SK-N-MC (cell line): ENCODE measurements around the gene SHROOM2.
"Not testable (repeated sequence)": the region's sequence is repeated elsewhere in the genome, so short reads cannot be mapped to it uniquely, and the experiment has no call there.

Source experiments
- DNase-seq: peaks from one replicate; pipeline ENCODE4 v3.0.0-alpha.2; 2011; ENCODE audit warnings: low read depth, low spot score
- H3K27ac ChIP-seq: fragments of 200-600 bp; sonication (generic); 2 replicates; pipeline ENCODE4 v1.5.1; 2016; ENCODE audit warnings: mixed run types
- H3K36me3 ChIP-seq: fragments of 200-600 bp; sonication (generic); 2 replicates; pipeline ENCODE4 v1.6.1; 2017; ENCODE audit warnings: antibody characterized with exemption, low read length, mixed read lengths; ENCODE audit not compliant: insufficient read depth
- H3K4me3 ChIP-seq: fragments of 200-600 bp; sonication (generic); 2 replicates; pipeline ENCODE4 v1.5.1; 2016
- H3K9ac ChIP-seq: fragments of 200-600 bp; sonication (generic); 2 replicates; pipeline ENCODE4 v1.8.0; 2017; ENCODE audit warnings: mixed run types, mixed read lengths; ENCODE audit not compliant: insufficient read length
- H3K9me3 ChIP-seq: fragments of 200-600 bp; sonication (generic); 2 replicates; pipeline ENCODE4 v1.6.1; 2017; ENCODE audit warnings: low read depth, mild to moderate bottlenecking, antibody characterized with exemption, low read length, moderate library complexity, mixed read lengths
- EZH2 ChIP-seq: fragments of 200-600 bp; sonication (generic); IDR thresholded peaks from one replicate; pipeline ENCODE4 v1.6.1; 2017; ENCODE audit warnings: antibody characterized with exemption
- FOXP2 ChIP-seq: optimal IDR thresholded peaks from 2 replicates; pipeline ENCODE3; 2011; ENCODE audit warnings: mild to moderate bottlenecking, moderate library complexity; ENCODE audit not compliant: insufficient read depth; ENCODE audit errors: extremely low read length, control extremely low read depth
- POLR2AphosphoS5 ChIP-seq: IDR thresholded peaks from 2 replicates; pipeline ENCODE4 v1.6.1; 2012; ENCODE audit warnings: mild to moderate bottlenecking, low read depth, low read length, borderline replicate concordance

Gene SHROOM2

DNA sequence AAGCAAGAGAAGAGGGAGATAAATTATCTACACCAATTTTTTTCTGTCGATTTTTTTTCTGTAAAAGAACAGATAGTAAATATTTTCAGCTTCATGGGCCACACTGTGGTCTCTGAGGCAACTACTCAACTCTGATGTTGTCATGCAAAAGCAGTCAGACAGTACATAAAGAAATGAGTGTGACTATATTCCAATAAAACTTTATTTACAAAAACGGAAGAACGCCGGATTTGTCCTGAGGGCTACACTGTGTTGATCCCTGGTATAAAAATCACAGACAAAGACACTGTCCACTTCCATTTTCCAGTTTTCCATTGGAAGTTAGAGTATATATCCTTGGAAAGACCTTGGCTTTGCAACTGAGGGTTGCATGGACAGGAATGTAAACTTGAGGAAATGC, 38.6 kb upstream of the SHROOM2 start:
- no peak overlapping the region for H3K9ac ChIP-seq
- DNase-seq = no peak
- no peak overlapping the region for H3K27ac ChIP-seq
- no peak overlapping the region for H3K4me3 ChIP-seq
- no peaks in the 10 kb centered on the region for H3K9me3 ChIP-seq
- no peaks in the 10 kb centered on the region for H3K36me3 ChIP-seq
- TF ChIP-seq POLR2AphosphoS5 (no peak), EZH2 (no peak), FOXP2 (no peak)

DNA sequence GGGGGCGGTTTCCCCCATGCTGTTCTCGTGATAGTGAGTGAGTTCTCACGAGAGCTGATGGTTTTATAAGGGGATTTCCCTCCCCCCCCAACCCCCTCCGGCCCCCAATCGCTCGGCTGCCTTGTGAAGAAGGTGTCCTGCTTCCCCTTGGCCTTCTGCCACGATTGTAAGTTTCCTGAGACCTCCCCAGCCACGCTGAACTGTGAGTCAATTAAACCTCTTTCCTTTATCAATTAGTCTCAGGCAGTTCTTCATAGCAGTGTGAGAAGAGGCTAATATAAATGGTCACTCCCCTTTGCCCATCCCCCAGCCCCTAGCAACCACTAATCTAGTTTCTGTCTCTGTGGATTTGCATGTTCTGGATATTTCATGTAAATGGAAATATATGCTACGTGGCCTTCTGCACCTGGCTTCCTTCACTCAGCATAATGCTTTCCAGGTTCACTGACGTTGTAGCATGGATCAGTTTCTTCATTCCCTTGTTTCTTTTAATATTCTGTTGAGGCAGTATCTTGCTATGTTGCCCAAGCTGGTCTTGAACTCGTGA, 37.0 kb upstream of the SHROOM2 start:
- TF ChIP-seq FOXP2 (no peak), EZH2 (no peak), POLR2AphosphoS5 (no peak)
- Histone ChIP-seq H3K9ac (no peak overlapping the region), H3K4me3 (no peak overlapping the region), H3K9me3 (no peaks in the 10 kb centered on the region), H3K36me3 (no peaks in the 10 kb centered on the region), H3K27ac (no peak overlapping the region)
- DNase-seq = no peak

DNA sequence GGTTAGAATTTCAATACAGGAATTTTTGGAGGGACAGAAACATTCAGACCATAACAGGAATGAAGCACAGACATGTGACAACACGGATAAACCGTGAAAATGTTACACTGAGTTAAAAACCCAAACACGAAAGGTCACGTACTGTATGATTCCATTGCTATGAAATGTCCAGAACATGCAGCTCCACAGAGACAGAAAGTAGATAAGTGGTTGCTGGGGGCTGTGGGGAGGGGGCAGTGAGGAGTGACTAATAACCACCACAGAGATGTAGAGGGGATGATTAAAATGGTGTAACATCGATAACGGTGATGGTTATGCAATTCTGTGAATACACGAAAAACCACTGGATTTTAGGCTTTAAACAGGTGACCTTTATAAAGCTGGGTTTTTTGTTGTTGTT, 28.9 kb upstream of the SHROOM2 start:
- no peak overlapping the region for H3K27ac ChIP-seq
- no peak for DNase-seq
- H3K9ac ChIP-seq = no peak overlapping the region
- no peak overlapping the region for H3K4me3 ChIP-seq
- TF ChIP-seq EZH2 (no peak), FOXP2 (no peak), POLR2AphosphoS5 (no peak)
- H3K36me3 ChIP-seq = no peaks in the 10 kb centered on the region
- no peaks in the 10 kb centered on the region for H3K9me3 ChIP-seq

DNA sequence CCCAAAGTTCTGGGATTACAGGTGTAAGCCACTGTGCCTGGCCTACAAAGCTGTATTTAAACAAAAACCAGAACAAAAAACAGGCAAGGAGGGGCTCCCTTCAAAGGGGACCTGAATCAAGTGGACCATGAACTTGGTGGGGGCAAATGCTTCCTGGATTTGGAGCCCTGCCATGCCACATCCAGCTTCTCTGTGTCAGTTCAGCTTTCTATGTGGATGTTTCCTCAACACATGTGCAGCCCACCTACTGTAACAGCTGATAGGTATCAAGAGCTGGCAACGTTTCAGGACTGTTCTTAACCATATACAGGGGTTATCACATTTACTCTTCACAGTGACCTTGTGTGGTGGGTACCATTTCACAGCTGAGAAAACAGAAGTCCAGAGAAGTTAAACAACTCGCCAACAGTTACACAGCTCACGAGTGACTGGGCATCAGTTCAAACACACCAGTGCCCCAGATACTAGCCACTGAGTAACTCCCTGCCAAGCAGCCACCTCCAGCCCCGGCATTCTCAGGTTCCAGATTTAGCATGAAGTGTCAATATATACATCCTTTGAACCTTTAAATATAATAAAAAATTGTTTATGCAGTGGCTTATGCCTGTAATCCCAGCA, 28.1 kb upstream of the SHROOM2 start:
- H3K27ac ChIP-seq = no peak overlapping the region
- H3K9me3 ChIP-seq = no peaks in the 10 kb centered on the region
- TF ChIP-seq EZH2 = no peak
- TF ChIP-seq FOXP2 = no peak
- no peak for TF ChIP-seq POLR2AphosphoS5
- no peaks in the 10 kb centered on the region for H3K36me3 ChIP-seq
- no peak overlapping the region for H3K4me3 ChIP-seq
- H3K9ac ChIP-seq = no peak overlapping the region
- DNase-seq = no peak

DNA sequence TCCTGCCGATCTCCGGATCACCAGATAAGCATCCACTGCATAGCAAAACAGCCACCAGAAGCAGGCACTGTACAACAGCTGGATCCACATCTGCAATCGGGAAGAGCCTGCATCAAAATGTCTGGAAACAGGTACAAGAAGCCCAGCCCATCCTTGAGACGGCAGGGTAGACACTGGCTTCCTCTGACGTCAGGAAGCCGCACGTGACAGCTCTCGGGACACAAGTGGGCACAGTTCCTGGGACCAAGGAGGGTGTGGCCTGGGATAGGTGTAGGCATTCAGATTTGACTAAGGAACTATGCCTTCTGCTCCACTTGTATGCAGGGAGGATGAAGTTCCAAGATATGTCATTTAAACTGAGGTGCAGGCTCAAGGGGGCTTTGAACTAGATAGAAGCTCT, 26.9 kb upstream of the SHROOM2 start:
- Histone ChIP-seq H3K27ac (no peak overlapping the region), H3K9ac (no peak overlapping the region), H3K9me3 (no peaks in the 10 kb centered on the region), H3K4me3 (no peak overlapping the region), H3K36me3 (no peaks in the 10 kb centered on the region)
- TF ChIP-seq FOXP2 (no peak), POLR2AphosphoS5 (no peak), EZH2 (no peak)
- DNase-seq = no peak

DNA sequence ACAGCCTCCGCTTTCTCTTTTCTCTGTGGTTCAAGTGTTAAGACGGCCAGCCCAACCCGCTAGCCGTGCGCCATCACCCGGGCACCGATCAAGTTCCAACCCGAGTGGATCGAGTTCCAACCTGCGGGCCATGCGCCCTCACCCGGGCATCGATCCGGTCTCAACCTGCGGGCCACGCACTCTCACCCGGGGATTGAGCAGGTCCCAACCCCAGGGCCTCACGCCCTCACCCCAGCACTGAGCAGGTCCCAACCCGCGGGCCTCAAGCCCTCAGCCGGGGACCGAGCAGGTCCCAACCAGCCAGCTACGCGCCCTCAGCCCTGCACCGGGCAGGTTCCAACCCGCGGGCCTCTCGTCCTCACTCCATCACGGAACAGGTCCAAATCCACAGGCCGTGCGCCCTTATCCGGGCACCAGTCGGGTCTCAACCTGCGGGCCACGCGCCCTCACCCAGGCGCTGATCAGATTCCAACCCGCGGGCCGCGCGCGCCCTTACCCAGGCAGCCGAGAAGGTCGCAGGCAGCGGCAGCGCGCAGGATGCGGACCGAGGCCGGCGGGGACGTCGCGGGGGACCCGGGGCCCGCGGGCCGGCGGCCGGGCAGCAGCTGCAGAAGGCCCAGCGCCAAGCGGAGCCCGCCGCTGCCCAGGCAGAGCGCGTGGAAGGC, 21.0 kb upstream of the SHROOM2 start:
- Histone ChIP-seq H3K9me3 (no peaks in the 10 kb centered on the region), H3K27ac (no peak overlapping the region), H3K9ac (no peak overlapping the region), H3K4me3 (no peak overlapping the region), H3K36me3 (no peaks in the 10 kb centered on the region)
- TF ChIP-seq POLR2AphosphoS5 (no peak), FOXP2 (no peak), EZH2 (no peak)
- no peak for DNase-seq

DNA sequence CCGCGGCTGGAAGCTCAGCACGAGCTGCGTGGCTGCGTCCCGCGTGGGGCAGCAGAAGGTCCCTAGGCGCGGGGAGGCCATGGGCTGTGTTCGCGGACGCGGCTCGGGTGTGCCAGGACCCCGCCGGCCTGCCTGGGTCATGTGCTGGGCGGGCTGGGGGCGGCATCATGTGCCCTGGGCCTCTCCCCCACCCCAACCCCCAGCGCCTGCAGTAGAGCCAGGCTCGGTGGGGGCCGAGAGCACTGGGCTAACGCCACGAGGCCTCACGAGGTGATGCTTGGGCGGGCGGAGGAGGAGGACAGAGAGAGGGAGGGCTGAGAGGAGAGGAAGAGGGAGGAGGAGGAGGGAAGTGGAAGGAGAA, 20.5 kb upstream of the SHROOM2 start, which contains the start of gene GPR143:
Gene GPR143 (minus strand): TSS at position 111 of the 361 bp plus-strand sequence. CDS start 30 bp downstream, at position 81.
- Histone ChIP-seq H3K9me3 (no peaks in the 10 kb centered on the region), H3K27ac (no peak within 1 kb of the TSS), H3K36me3 (no peaks in the 10 kb centered on the region), H3K9ac (no peak within 1 kb of the TSS), H3K4me3 (no peak within 1 kb of the TSS)
- no peak for DNase-seq
- TF ChIP-seq FOXP2 (no peak), POLR2AphosphoS5 (no peak), EZH2 (no peak)

DNA sequence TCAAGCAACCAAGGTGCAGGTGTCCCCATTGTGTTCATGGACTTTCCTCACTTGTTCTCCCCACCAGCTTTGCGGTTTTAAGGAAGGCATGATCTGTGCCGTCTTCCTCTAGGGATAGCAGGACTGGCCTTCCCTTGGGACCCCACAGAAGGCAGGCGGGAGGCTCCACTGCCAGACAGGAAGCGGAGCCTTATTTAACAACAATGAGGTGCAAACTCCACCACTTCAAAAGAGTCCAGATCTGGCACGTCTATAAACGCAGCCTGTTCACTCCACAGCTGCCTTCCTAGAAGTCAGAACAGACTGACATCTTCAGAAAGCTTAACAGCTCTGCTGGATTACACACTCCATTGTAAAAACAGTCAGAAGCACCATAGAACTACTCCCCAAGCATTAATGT, 18.9 kb upstream of the SHROOM2 start:
- H3K27ac ChIP-seq = no peak overlapping the region
- no peak for DNase-seq
- H3K4me3 ChIP-seq = no peak overlapping the region
- no peaks in the 10 kb centered on the region for H3K9me3 ChIP-seq
- no peak overlapping the region for H3K9ac ChIP-seq
- TF ChIP-seq FOXP2 = no peak
- no peak for TF ChIP-seq EZH2
- no peak for TF ChIP-seq POLR2AphosphoS5
- H3K36me3 ChIP-seq = no peaks in the 10 kb centered on the region

DNA sequence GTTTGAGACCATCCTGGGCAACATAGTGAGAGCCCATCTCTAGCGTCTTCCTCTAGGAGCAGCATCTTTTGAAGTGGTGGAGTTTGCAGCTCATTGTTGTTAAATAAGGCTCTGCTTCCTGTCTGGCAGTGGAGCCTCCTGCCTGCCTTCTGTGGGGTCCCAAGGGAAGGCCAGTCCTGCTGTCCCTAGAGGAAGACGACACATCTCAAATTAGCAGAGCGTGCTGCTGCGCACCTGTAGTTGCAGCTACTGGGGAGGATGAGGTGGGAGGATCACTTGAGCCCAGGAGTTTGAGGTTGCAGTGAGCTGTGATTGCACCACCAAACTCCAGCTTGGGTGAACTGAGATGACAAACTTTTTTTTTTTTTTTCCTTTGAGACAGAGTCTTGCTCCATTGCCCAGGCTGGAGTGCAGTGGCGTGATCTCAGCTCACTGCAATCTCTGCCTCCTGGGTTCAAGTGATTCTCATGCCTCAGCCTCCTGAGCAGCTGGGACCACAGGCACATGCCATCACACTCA, 17.8 kb upstream of the SHROOM2 start:
- not testable (repeated sequence) for H3K9me3 ChIP-seq, H3K9ac ChIP-seq, H3K27ac ChIP-seq, H3K4me3 ChIP-seq, H3K36me3 ChIP-seq, DNase-seq
